HG03460 (cell line): Measurements from ENCODE around the gene PTPRE.
A peak's percentile ranks its signal among the peaks of the same experiment; 100 is the strongest.

Experiments
- ATAC-seq: cut with Tn5 transposase; IDR thresholded peaks from one replicate; pipeline ENCODE4 v1.9.1; 2021; ENCODE audit not compliant: unreplicated experiment

Gene PTPRE

DNA sequence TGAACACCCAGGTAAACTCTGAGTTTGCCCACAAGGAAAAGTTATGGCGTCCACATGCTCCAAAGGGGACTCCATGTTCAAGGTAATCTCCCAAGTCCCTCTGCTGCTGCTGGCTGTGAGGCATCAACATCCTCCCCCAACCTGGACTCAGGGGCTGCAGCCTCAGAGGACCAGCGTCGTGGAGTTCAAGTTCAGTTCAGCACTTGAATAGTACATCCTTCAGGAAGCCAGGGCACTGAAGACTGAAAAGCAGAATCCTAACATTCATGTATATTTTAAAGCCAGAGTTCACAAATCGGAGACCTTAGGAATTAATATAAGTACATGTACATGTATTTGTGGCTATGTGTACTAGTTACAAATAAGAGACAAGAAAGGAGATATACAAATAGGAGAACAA, 90.4 kb downstream of the PTPRE start:
- no peak for ATAC-seq

- ATAC-seq, result no peak
These were observed 91.0 kb downstream of the PTPRE start for GRCh38 chr10:127997937-127998336.

GRCh38 chr10:127998501-127999144, 91.7 kb downstream of the PTPRE start:
- ATAC-seq, result no peak

GRCh38 chr10:127999297-128000129, 92.6 kb downstream of the PTPRE start:
- no peak for ATAC-seq

GRCh38 chr10:128000471-128001362, 93.8 kb downstream of the PTPRE start:
- no peak for ATAC-seq

DNA sequence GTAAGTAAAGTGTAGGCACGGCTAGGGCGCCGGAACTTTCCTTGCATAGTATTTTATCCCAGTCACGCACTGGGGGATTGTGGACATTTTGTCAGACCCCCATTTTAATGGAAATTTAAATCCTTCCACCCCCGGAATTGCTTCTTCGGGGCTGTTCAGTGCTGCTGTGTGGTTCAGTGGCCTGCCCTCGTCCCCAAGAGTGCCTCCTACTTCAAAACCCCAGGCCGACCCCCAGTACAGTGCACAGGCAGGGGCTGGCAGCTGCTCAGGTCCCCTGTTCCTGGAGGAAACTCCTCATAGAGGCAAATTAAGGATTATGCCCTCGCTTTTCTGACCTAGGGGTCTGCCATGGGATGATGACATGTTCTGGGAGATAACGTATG, 94.5 kb downstream of the PTPRE start:
- ATAC-seq, result no peak

DNA sequence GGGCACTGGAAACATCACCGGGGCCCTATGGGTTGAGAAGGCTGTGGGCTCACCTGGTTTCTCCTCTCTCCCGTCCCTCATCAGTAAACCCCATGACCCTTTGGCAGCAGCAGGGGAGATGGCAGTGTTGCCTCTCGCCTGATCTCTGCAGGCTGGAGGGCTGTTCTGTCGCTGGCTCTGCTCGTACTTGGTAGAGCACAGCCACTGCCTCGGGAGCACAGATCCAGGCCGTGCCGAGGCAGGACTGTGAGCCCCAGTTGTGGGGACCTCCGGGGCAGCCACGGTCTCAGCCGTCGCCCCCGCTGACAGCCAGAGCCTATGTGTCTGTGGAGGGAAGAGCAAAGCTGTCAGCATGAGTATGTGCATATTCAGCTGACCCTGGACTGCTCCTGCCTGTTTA, 94.9 kb downstream of the PTPRE start:
- ATAC-seq, result no peak

GRCh38 chr10:128003521-128003920, 96.6 kb downstream of the PTPRE start:
- ATAC-seq, result no peak

DNA sequence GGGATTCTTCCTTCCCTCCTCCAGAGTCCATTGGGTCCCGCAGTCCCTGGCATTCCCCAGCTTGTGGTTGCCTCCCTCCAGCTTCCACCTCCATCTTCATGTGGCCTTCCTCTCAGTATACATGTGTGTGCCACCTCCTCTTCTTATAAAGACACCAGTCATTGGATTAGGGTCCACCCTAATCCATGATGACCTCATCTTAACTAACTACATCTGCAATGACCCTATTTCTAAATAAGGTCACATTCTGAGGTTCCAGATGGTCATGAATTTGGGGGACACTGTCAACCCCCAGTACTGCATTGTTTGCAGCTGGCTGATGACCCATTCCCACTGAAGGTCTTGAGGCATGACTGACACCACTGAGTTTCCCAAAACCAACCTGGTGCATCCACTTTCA, 99.0 kb downstream of the PTPRE start:
- ATAC-seq, result no peak

DNA sequence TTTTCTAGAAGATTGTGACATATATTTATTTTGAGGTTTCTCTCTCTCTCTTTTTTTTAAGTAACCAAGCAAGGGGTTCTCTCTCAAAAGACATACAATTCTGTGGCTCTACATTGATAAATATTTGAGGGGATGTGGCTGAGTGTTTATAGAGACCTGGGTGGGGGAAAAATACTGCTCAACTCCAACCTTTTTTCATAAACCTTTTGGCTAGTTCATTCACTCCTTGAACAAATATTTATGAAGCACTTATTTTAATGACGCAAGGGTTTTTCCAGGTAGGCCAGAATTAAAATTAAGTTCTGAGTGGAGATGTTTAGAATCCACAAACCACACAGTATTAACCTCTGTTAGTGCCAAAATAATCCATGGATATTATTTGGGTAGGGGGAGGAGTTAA, 100.2 kb downstream of the PTPRE start:
- no peak for ATAC-seq

DNA sequence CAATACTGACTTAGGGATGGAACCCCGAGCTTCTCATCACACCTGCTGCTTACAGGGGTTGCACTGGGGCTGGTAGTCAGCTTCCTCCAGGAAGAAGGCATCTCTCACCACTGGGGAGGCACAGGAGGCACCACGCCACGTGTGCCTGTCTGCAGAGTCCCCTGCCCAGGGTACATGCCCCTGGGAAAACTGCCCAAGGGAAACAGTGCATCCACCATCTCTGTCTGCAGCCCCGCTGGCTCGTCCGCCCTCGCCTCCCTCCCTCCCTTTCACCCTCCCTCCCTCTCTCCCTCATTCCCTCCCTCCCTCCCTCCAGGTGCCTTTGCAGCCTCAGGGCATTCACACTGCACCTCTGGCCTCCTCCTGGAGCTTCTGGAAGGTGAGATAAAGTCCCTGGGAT, 101.1 kb downstream of the PTPRE start:
- no peak for ATAC-seq

DNA sequence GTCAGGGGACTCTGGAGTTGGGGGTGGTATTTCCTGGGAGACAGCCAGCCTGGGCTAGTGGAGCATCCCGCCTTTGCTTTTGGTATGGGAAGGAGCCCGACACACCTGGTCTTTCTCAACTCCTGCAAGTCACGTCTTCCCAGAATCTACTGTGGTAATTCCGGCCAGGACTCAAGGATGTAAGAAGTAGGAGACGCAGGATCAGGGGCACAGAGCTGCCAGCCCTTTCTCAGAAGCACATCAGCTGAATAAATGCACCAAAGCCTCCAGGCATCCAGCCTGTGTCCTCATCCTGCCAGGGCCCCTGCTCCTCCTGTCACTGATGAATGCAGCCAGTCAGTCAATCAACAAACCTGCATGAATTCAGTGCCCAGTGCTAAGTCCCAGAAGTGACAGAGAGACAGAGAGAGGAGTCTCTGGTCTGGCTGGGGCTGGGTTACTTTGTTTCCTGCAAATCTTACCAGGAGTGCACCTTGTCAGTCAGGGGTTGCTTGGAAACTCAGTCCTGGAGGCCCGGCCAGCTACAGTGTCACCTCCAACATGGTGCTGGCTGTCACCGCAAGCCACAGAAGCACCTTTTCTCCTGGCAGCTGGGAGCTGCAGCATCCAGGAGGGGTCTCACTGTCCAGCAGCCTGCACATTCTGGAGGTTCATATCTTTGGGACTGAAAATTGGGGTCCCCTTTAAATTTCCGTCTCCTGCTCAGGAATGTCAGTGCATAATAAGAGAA, 101.8 kb downstream of the PTPRE start:
- ATAC-seq, result no peak

GRCh38 chr10:128009372-128010126, 102.6 kb downstream of the PTPRE start:
- ATAC-seq, result no peak

- peak; percentile 88 for ATAC-seq
These were observed 104.4 kb downstream of the PTPRE start for GRCh38 chr10:128011059-128011979.

- no peak for ATAC-seq
These were observed 106.7 kb downstream of the PTPRE start for GRCh38 chr10:128013626-128014025.

DNA sequence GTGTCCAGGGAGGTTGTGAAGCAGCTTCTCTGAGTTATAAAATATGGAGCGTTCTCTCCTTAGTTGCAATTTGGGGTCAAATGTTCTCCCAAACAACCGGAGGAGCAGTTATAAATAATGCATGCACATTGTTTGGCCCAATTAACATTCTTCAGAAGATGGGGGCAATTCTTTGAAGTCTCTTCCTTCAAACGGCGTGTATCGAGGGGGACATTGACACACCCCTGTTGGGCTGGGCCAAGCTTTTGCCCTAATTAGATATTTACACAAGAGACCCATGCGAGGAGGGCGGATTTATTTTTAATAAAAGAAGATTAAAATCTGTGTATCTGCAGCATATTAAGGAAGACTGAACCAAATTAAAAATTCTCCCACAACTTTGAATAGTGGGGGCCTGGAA, 107.3 kb downstream of the PTPRE start:
- ATAC-seq, result no peak

- no peak for ATAC-seq
These were observed 109.6 kb downstream of the PTPRE start for GRCh38 chr10:128016423-128017060.

DNA sequence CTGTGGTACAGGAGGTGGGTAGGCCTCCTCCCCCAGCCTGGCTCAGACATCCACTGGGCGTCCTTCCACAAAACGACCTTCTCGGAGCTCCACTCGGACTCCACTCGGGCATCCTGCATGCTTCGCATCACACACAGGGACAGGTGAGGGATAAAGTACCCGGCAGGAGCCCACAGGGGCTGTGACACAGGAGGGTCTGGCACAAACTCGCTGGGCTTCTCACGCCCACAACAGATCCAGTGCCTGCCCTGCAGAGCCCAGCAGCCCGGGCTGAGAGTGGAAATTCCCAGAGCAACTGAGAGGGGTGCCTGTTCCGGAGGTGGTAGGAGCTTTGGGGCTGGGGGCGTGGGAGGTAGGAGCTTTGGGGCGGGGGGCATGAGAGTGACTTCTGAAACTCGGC, 110.9 kb downstream of the PTPRE start:
- no peak for ATAC-seq

GRCh38 chr10:128018236-128018635, 111.3 kb downstream of the PTPRE start:
- no peak for ATAC-seq
